Suprapubic skin (tissue), 4 donors: ENCODE results near the gene WDR87. TPM values are rescaled to one million over a fixed set of nuclear protein-coding genes. Genes with fewer than 3 reads are reported as not detected.

Source experiments
- DNase-seq, 2 donors: peaks; one replicate each; pipeline ENCODE4 v3.0.0-alpha.2; 2019; ENCODE audit warnings: low spot score in 2 of 2
- H3K27ac ChIP-seq: fragments of 200-600 bp; sonication (generic); one replicate; pipeline ENCODE4 v1.5.1; 2019
- H3K27me3 ChIP-seq: fragments of 200-600 bp; sonication (generic); one replicate; pipeline ENCODE4 v1.5.1; 2019
- H3K36me3 ChIP-seq: fragments of 200-600 bp; sonication (generic); one replicate; pipeline ENCODE4 v1.5.1; 2019
- H3K4me1 ChIP-seq: fragments of 200-600 bp; sonication (generic); one replicate; pipeline ENCODE4 v1.5.1; 2019
- H3K4me3 ChIP-seq: fragments of 200-600 bp; sonication (generic); one replicate; pipeline ENCODE4 v1.5.1; 2019; ENCODE audit warnings: mild to moderate bottlenecking
- H3K9me3 ChIP-seq: fragments of 200-600 bp; sonication (generic); one replicate; pipeline ENCODE4 v1.5.1; 2019
- CTCF ChIP-seq, 2 donors: fragments of 200-600 bp in 1 of 2; fragments of 450-650 bp in 1 of 2; sonication (generic) in 1 of 2; IDR thresholded peaks; one replicate each; pipeline ENCODE4 v1.5.1; 2016 to 2019; ENCODE audit warnings: antibody characterized with exemption in 2 of 2, mild to moderate bottlenecking in 1 of 2, moderate library complexity in 1 of 2
- EP300 ChIP-seq: sonication (generic); formaldehyde crosslinking; IDR thresholded peaks from one replicate; pipeline ENCODE4 v1.6.1; 2017; ENCODE audit warnings: antibody characterized with exemption
- POLR2A ChIP-seq, 2 donors: fragments of 450-650 bp; IDR thresholded peaks; one replicate each; pipeline ENCODE4 v1.6.1; 2017; ENCODE audit warnings: antibody characterized with exemption in 2 of 2, mild to moderate bottlenecking in 2 of 2, moderate library complexity in 2 of 2
- POLR2AphosphoS5 ChIP-seq, 3 donors: sonication (generic); formaldehyde crosslinking; IDR thresholded peaks; one replicate each; pipeline ENCODE4 v1.6.1; 2017; ENCODE audit warnings: antibody characterized with exemption in 3 of 3
- WGBS: methylation state at CpG from one replicate; pipeline ENCODE4 v1.1.5; 2018; 5-methylcytosine and 5-hydroxymethylcytosine counted together
- total RNA-seq, 4 donors: library from RNA; depleted of rRNA; stranded (reverse); fragments of >200 nt; gene quantifications; one replicate each; pipeline ENCODE4 v1.1.0, GENCODE V29; 2016

The WDR87 gene
- total RNA-seq, 4 donors from 2014 or later, result not detected

- DNase-seq, result no peak
These were observed 6.4 kb downstream of the WDR87 start for GRCh38 chr19:37899966-37900365.

DNA sequence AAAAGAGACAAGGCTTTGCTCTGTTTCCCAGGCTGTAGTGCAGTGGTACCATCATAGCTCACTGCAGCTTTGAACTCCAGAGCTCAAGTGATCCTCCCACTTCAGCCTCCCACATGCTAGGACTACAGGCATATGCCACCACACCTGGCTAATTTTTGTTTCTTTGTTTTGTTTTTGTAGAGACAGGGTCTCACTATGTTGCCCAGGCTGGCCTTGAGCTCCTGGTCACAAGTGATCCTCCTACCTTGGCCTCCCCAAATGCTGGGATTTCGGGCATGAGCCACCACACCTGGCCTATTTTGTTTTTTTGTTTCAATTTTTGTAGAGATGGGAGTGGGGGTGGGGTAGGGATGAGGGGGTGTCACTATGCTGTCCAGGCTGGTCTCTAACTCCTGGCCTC lies 6.9 kb downstream of the WDR87 start:
- TF ChIP-seq POLR2A (IDR thresholded peaks at IDR 0.05), result no peak
- TF ChIP-seq CTCF (IDR thresholded peaks at IDR 0.05), result no peak
- no peak for TF ChIP-seq POLR2AphosphoS5 (IDR thresholded peaks at IDR 0.05)
- TF ChIP-seq EP300, result no peak
- no peaks in the 10 kb centered on the region for H3K36me3 ChIP-seq
- H3K4me1 ChIP-seq, result no peaks in the 10 kb centered on the region
- no peaks in the 10 kb centered on the region for H3K9me3 ChIP-seq
- H3K27ac ChIP-seq, result no peak overlapping the region
- no peak for DNase-seq
- H3K27me3 ChIP-seq, result no peaks in the 10 kb centered on the region
- 75% methylated on average over 1 of the region's 1 CpG for WGBS
- no peak overlapping the region for H3K4me3 ChIP-seq

More at GRCh38 chr19:37899966-37900365, 6.4 kb downstream of the WDR87 start:
- Histone ChIP-seq H3K9me3 (no peaks in the 10 kb centered on the region), H3K36me3 (no peaks in the 10 kb centered on the region), H3K27ac (no peak overlapping the region), H3K27me3 (no peaks in the 10 kb centered on the region), H3K4me1 (no peaks in the 10 kb centered on the region), H3K4me3 (no peak overlapping the region)
- 96% methylated on average over 2 of the region's 2 CpGs for WGBS
- no peak for TF ChIP-seq POLR2AphosphoS5 (IDR thresholded peaks at IDR 0.05)

GRCh38 chr19:37896180-37896579 lies 10.2 kb downstream of the WDR87 start:
- no peaks in the 10 kb centered on the region for H3K27me3 ChIP-seq
- no peaks in the 10 kb centered on the region for H3K36me3 ChIP-seq
- no peaks in the 10 kb centered on the region for H3K4me1 ChIP-seq
- TF ChIP-seq EP300, result no peak
- no peak for TF ChIP-seq CTCF (IDR thresholded peaks at IDR 0.05)
- TF ChIP-seq POLR2A (IDR thresholded peaks at IDR 0.05), result no peak
- no peak for TF ChIP-seq POLR2AphosphoS5 (IDR thresholded peaks at IDR 0.05)
- H3K27ac ChIP-seq, result no peak overlapping the region
- 86% methylated on average over 8 of the region's 8 CpGs for WGBS
- H3K9me3 ChIP-seq, result no peaks in the 10 kb centered on the region
- no peak overlapping the region for H3K4me3 ChIP-seq
- no peak for DNase-seq

- H3K27me3 ChIP-seq, result no peaks in the 10 kb centered on the region
- no peaks in the 10 kb centered on the region for H3K4me1 ChIP-seq
- no peak overlapping the region for H3K4me3 ChIP-seq
- no peak for DNase-seq
- H3K27ac ChIP-seq, result no peak overlapping the region
- no peak for TF ChIP-seq POLR2AphosphoS5 (IDR thresholded peaks at IDR 0.05)
- TF ChIP-seq EP300, result no peak
- no peaks in the 10 kb centered on the region for H3K36me3 ChIP-seq
- no peaks in the 10 kb centered on the region for H3K9me3 ChIP-seq
- 85% methylated on average over 9 of the region's 11 CpGs for WGBS
These were observed 12.4 kb downstream of the WDR87 start for GRCh38 chr19:37893845-37894575.

DNA sequence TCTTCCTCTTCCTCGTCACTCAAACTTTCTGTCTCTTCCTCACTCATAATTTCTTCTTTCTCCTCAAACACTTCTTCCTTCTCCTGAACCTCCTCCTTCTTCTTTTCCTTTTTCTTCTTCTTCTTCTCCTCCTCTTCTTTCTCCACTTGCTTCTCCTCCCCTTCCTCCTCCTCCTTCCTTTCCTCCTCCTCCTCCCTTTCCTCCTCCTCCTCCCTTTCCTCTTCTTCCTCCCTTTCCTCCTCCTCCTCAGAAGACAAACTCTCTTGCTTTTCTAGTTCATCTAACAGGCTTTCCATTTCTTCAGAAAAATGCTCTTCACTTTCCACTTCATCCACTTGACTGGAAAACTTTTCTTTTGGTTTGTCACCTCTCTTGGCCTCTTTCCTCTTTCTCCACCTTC lies 19.8 kb downstream of the WDR87 start:
- peaks cover 4% of the 10 kb centered on the region for H3K9me3 ChIP-seq
- no peak for DNase-seq
- no peaks in the 10 kb centered on the region for H3K27me3 ChIP-seq
- WGBS, result 100% methylated on average over 1 of the region's 1 CpG
- H3K4me3 ChIP-seq, result no peak overlapping the region
- no peaks in the 10 kb centered on the region for H3K36me3 ChIP-seq
- no peaks in the 10 kb centered on the region for H3K4me1 ChIP-seq
- H3K27ac ChIP-seq, result no peak overlapping the region
- TF ChIP-seq EP300, result no peak
- no peak for TF ChIP-seq POLR2AphosphoS5 (IDR thresholded peaks at IDR 0.05)
- no peak for TF ChIP-seq CTCF (IDR thresholded peaks at IDR 0.05)
- TF ChIP-seq POLR2A (IDR thresholded peaks at IDR 0.05), result no peak

DNA sequence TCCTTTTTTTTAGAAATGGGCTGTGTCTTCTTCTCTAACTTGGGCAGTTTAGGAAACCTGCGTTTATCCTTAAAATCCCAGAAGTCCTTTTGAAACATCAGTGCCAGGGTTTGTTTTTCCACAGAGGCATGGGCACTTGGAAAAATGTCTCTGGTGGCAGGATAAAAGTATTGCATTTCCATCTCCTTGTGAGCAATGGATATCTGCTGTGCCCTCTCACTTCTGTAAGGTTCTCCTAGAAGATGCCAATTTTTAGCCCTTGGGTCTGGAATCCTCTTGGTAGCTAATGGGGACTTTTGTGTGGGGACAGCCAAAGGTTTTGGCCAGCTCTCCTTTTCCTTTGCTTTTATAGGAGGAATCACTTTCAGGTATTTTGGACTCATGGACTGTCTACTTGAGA lies 21.0 kb downstream of the WDR87 start:
- Histone ChIP-seq H3K27me3 (no peaks in the 10 kb centered on the region), H3K4me1 (no peaks in the 10 kb centered on the region), H3K4me3 (no peak overlapping the region), H3K9me3 (peaks cover 4% of the 10 kb centered on the region), H3K36me3 (no peaks in the 10 kb centered on the region), H3K27ac (no peak overlapping the region)
- DNase-seq, result no peak
- 93% methylated on average over 1 of the region's 1 CpG for WGBS
- no peak for TF ChIP-seq POLR2AphosphoS5 (IDR thresholded peaks at IDR 0.05)
- TF ChIP-seq EP300, result no peak
- no peak for TF ChIP-seq CTCF (IDR thresholded peaks at IDR 0.05)
- no peak for TF ChIP-seq POLR2A (IDR thresholded peaks at IDR 0.05)
